ENCODE data around the gene LRRC55.

DNA sequence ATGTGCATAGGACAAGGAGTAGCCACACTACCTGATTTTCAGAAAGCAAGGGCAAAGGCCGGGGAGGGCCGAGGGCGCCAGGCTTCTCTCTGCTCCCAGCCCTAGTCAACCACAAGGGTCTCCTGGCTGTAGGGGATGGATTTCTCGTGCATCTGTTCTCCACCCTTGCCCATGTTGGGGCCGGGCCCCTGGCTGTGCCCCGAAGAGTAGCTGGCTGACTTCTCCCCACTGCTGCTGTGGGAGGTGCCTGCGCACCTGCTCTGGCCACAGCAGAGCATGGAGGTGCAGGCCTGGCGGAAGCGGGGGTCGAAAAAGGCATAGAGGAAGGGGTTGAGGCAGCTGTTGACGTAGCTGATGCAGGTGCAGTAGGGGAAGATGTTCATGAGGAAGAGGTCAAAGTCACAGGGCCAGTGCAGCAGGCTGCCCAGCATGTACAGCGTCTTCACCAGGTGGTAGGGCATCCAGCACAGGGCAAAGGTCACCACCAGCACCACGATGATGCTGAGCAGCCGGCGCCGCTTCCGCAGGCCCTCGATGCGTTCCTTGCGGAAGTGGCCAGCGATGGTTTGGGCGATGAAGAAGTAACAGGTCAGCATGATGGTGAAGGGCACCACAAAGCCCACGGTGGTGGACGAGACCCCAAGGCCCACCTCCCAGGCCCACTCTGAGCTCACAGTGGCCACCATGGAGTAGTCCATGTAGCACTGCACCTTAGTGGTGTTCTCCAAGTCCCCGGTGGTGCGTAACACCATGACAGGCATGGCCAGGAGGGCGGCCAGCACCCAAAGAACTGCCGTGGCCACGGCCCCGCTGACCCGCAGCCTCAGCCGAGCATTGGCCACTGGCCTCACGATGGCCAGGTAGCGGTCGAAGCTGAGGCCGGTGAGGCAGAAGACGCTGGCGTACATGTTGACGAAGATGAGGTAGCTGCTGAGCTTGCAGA is 54.3 kb downstream of the LRRC55 start:
- TF ChIP-seq, protein P1, sequence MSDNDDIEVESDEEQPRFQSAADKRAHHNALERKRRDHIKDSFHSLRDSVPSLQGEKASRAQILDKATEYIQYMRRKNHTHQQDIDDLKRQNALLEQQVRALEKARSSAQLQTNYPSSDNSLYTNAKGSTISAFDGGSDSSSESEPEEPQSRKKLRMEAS (CRISPR knock-in tag; IDR thresholded peaks at IDR 0.05): no peak
- TF ChIP-seq RORB (CRISPR knock-in tag; IDR thresholded peaks at IDR 0.05): no peak
- no peak for TF ChIP-seq ZNF416 (CRISPR knock-in tag; IDR thresholded peaks at IDR 0.05)
- TF ChIP-seq, protein P2, sequence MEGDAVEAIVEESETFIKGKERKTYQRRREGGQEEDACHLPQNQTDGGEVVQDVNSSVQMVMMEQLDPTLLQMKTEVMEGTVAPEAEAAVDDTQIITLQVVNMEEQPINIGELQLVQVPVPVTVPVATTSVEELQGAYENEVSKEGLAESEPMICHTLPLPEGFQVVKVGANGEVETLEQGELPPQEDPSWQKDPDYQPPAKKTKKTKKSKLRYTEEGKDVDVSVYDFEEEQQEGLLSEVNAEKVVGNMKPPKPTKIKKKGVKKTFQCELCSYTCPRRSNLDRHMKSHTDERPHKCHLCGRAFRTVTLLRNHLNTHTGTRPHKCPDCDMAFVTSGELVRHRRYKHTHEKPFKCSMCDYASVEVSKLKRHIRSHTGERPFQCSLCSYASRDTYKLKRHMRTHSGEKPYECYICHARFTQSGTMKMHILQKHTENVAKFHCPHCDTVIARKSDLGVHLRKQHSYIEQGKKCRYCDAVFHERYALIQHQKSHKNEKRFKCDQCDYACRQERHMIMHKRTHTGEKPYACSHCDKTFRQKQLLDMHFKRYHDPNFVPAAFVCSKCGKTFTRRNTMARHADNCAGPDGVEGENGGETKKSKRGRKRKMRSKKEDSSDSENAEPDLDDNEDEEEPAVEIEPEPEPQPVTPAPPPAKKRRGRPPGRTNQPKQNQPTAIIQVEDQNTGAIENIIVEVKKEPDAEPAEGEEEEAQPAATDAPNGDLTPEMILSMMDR (IDR thresholded peaks at IDR 0.05): no peak
- no peak for TF ChIP-seq ZBTB43 (CRISPR knock-in tag; IDR thresholded peaks at IDR 0.05)
- no peak for TF ChIP-seq CREM (CRISPR knock-in tag; IDR thresholded peaks at IDR 0.05)
- no peak for TF ChIP-seq IRF2 (CRISPR knock-in tag; IDR thresholded peaks at IDR 0.05; ENCODE audit: borderline replicate concordance, low read depth)
- no peak for TF ChIP-seq ZBTB21 (CRISPR knock-in tag; IDR thresholded peaks at IDR 0.05; ENCODE audit: borderline replicate concordance)
- TF ChIP-seq, protein P3, sequence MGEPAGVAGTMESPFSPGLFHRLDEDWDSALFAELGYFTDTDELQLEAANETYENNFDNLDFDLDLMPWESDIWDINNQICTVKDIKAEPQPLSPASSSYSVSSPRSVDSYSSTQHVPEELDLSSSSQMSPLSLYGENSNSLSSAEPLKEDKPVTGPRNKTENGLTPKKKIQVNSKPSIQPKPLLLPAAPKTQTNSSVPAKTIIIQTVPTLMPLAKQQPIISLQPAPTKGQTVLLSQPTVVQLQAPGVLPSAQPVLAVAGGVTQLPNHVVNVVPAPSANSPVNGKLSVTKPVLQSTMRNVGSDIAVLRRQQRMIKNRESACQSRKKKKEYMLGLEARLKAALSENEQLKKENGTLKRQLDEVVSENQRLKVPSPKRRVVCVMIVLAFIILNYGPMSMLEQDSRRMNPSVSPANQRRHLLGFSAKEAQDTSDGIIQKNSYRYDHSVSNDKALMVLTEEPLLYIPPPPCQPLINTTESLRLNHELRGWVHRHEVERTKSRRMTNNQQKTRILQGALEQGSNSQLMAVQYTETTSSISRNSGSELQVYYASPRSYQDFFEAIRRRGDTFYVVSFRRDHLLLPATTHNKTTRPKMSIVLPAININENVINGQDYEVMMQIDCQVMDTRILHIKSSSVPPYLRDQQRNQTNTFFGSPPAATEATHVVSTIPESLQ (CRISPR knock-in tag; IDR thresholded peaks at IDR 0.05): no peak

Data from WTC11 (cell line).